Measurements from ENCODE around the gene UBTF. TPM values are rescaled to one million over a fixed set of nuclear protein-coding genes. Genes with fewer than 3 reads are reported as not detected.

Gene UBTF
- total RNA-seq, 4 donors from 2014 or later = 54.8 to 102 (median 71.8) TPM

- Histone ChIP-seq H3K27me3 (no peaks in the 10 kb centered on the region), H3K4me3 (no peak overlapping the region), H3K9me3 (no peaks in the 10 kb centered on the region), H3K27ac (no peak overlapping the region), H3K4me1 (peaks cover 35% of the 10 kb centered on the region), H3K36me3 (peaks cover 33% of the 10 kb centered on the region)
- TF ChIP-seq CTCF (IDR thresholded peaks at IDR 0.05) (no peak), EP300 (IDR thresholded peaks at IDR 0.05) (no peak), POLR2A (IDR thresholded peaks at IDR 0.05) (no peak), POLR2AphosphoS5 (IDR thresholded peaks at IDR 0.05) (no peak)
- WGBS = 72% methylated on average over 5 of the region's 5 CpGs
- DNase-seq (ENCODE audit: low spot score in 2 of 2) = no peak
These were observed 2.8 kb downstream of the UBTF start for GRCh38 chr17:44216694-44217093.

GRCh38 chr17:44216173-44216572 is 3.3 kb downstream of the UBTF start:
- no peak for TF ChIP-seq CTCF (IDR thresholded peaks at IDR 0.05)
- TF ChIP-seq POLR2A (IDR thresholded peaks at IDR 0.05) = no peak
- TF ChIP-seq EP300 (IDR thresholded peaks at IDR 0.05) = no peak
- H3K4me1 ChIP-seq = peaks cover 35% of the 10 kb centered on the region
- peaks cover 38% of the 10 kb centered on the region for H3K36me3 ChIP-seq
- no peaks in the 10 kb centered on the region for H3K9me3 ChIP-seq
- H3K4me3 ChIP-seq = no peak overlapping the region
- H3K27me3 ChIP-seq = no peaks in the 10 kb centered on the region
- DNase-seq (ENCODE audit: low spot score in 2 of 2) = no peak
- no peak overlapping the region for H3K27ac ChIP-seq
- WGBS = 76% methylated on average over 5 of the region's 5 CpGs

- TF ChIP-seq EP300 (IDR thresholded peaks at IDR 0.05) (no peak), POLR2AphosphoS5 (IDR thresholded peaks at IDR 0.05) (no peak), CTCF (IDR thresholded peaks at IDR 0.05) (no peak), POLR2A (IDR thresholded peaks at IDR 0.05) (no peak)
- Histone ChIP-seq H3K36me3 (peaks cover 41% of the 10 kb centered on the region), H3K9me3 (no peaks in the 10 kb centered on the region), H3K27me3 (no peaks in the 10 kb centered on the region), H3K4me3 (no peak overlapping the region), H3K27ac (no peak overlapping the region), H3K4me1 (peaks cover 41% of the 10 kb centered on the region)
- DNase-seq (ENCODE audit: low spot score in 2 of 2) = no peak
- WGBS = 88% methylated on average over 6 of the region's 6 CpGs
These were observed 4.6 kb downstream of the UBTF start for GRCh38 chr17:44214896-44215295.

GRCh38 chr17:44214230-44214494 is 5.3 kb downstream of the UBTF start:
- no peak overlapping the region for H3K4me3 ChIP-seq
- WGBS = 100% methylated on average over 1 of the region's 1 CpG

More at GRCh38 chr17:44214230-44214494, 5.3 kb downstream of the UBTF start:
- Histone ChIP-seq H3K4me1 (peaks cover 41% of the 10 kb centered on the region), H3K9me3 (no peaks in the 10 kb centered on the region), H3K27ac (no peak overlapping the region), H3K27me3 (no peaks in the 10 kb centered on the region), H3K36me3 (peaks cover 47% of the 10 kb centered on the region)
- no peak for DNase-seq (ENCODE audit: low spot score in 2 of 2)
- TF ChIP-seq POLR2AphosphoS5 (IDR thresholded peaks at IDR 0.05) = no peak
- no peak for TF ChIP-seq CTCF (IDR thresholded peaks at IDR 0.05)
- no peak for TF ChIP-seq EP300 (IDR thresholded peaks at IDR 0.05)
- no peak for TF ChIP-seq POLR2A (IDR thresholded peaks at IDR 0.05)

Data from suprapubic skin (tissue), 4 donors.